ENCODE data around the gene CLIP1.

CLIP1 gene

GRCh38 chr12:122244565-122245371, 177.7 kb downstream of the CLIP1 start:
- DNase-seq, result peak in 1 of 2 donors; percentile 65

GRCh38 chr12:122243965-122244364, 178.5 kb downstream of the CLIP1 start:
- DNase-seq, result peak in 1 of 2 donors; percentile 35

GRCh38 chr12:122238861-122239260, 183.6 kb downstream of the CLIP1 start:
- no peak for DNase-seq

GRCh38 chr12:122235741-122236140, 186.7 kb downstream of the CLIP1 start:
- DNase-seq, result no peak

GRCh38 chr12:122232691-122233090, 189.8 kb downstream of the CLIP1 start:
- DNase-seq, result no peak

GRCh38 chr12:122230798-122231197, 191.7 kb downstream of the CLIP1 start:
- DNase-seq, result no peak

GRCh38 chr12:122228092-122228491, 194.4 kb downstream of the CLIP1 start:
- DNase-seq, result no peak

- peak; percentile 68 to 82 for DNase-seq
Measured at GRCh38 chr12:122227341-122227740, 195.1 kb downstream of the CLIP1 start.

- no peak for DNase-seq
Measured at GRCh38 chr12:122226366-122227125, 195.9 kb downstream of the CLIP1 start.

- DNase-seq, result peak; percentile 100
Measured at GRCh38 chr12:122225683-122226365, 196.6 kb downstream of the CLIP1 start, which contains the start of gene DIABLO. Gene DIABLO, minus strand, starts transcription at chr12:122226052. Its CDS starts 38 bp downstream, at chr12:122226014.
